Neural cell (in vitro differentiated cells): ENCODE data around the gene MINAR2.

Experiments used
- CTCF ChIP-seq: fragments of 450-650 bp; IDR thresholded peaks from 2 replicates; pipeline ENCODE4 v1.5.1; 2014; ENCODE audit warnings: antibody characterized with exemption, mild to moderate bottlenecking, moderate library complexity; ENCODE audit not compliant: poor library complexity, severe bottlenecking
- EP300 ChIP-seq: fragments of 450-650 bp; conservative IDR thresholded peaks from 2 replicates; pipeline ENCODE4 v1.6.1; 2014; ENCODE audit warnings: antibody characterized with exemption, mild to moderate bottlenecking, moderate library complexity; ENCODE audit not compliant: poor library complexity, severe bottlenecking
- EZH2 ChIP-seq: fragments of 200-600, 300-800 bp; shearing (Covaris generic), sonication (generic); IDR thresholded peaks from 2 replicates; pipeline ENCODE4 v1.6.1; 2014; ENCODE audit warnings: antibody characterized with exemption, low read length, borderline replicate concordance, mild to moderate bottlenecking; ENCODE audit not compliant: insufficient read depth, poor library complexity, severe bottlenecking
- POLR2AphosphoS5 ChIP-seq: IDR thresholded peaks from 2 replicates; pipeline ENCODE4 v1.6.1; 2012
- RAD21 ChIP-seq: fragments of 450-650 bp; conservative IDR thresholded peaks from 2 replicates; pipeline ENCODE4 v1.6.1; 2014; ENCODE audit warnings: antibody characterized with exemption, mild to moderate bottlenecking, moderate library complexity
- REST ChIP-seq: IDR thresholded peaks from 2 replicates; pipeline ENCODE4 v1.6.1; 2012; ENCODE audit warnings: borderline replicate concordance
- SMC3 ChIP-seq: fragments of 450-650 bp; conservative IDR thresholded peaks from 2 replicates; pipeline ENCODE4 v1.6.1; 2014; ENCODE audit warnings: antibody characterized with exemption, mild to moderate bottlenecking, moderate library complexity; ENCODE audit not compliant: poor library complexity

GRCh38 chr5:129724647-129725046, 23.2 kb upstream of the MINAR2 start:
- TF ChIP-seq POLR2AphosphoS5 (no peak), CTCF (no peak), SMC3 (no peak), RAD21 (no peak), REST (no peak), EP300 (no peak), EZH2 (no peak)
